ENCODE results near the gene CFAP206. TPM values are rescaled to one million over a fixed set of nuclear protein-coding genes. Genes with fewer than 3 reads are reported as not detected.
A peak's percentile ranks its signal among the peaks of the same experiment; 100 is the strongest.

The CFAP206 gene
- total and polyA plus RNA-seq, 8 donors: 0.06 to 0.56 (median 0.14) TPM; not detected in 3

DNA sequence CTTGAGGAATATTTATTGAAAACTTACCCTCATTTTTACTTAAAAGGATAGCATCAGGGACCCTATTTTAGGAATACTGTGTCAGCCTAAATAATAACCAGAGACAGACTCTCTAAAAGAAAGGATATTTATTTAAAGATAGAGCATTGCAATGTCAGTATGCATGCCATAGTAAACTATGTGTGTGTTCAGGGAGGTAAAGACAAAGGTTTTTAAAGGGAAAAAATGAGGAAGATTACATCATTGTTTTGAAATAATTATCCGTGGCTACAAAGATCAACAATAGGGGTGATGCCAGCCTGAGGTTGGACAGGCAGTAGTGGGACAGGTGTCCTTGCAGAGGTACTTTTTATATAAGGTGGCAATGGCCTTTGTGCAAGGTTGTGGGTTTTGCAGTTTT is 23.7 kb upstream of the CFAP206 start:
- no peak for ATAC-seq
- no peak for DNase-seq
- Histone ChIP-seq H3K9me3 (no peaks in the 10 kb centered on the region), H3K4me3 (no peak overlapping the region), H3K27me3 (no peaks in the 10 kb centered on the region), H3K4me1 (no peaks in the 10 kb centered on the region), H3K36me3 (no peaks in the 10 kb centered on the region), H3K27ac (no peak overlapping the region)
- intact Hi-C loops (cut with DNase I): no loop called here
- no peak for FAIRE-seq
- whole genome bisulfite sequencing, 2 donors: 48 to 65% methylated on average over 1 of the region's 1 CpG
- TF ChIP-seq, protein P1, sequence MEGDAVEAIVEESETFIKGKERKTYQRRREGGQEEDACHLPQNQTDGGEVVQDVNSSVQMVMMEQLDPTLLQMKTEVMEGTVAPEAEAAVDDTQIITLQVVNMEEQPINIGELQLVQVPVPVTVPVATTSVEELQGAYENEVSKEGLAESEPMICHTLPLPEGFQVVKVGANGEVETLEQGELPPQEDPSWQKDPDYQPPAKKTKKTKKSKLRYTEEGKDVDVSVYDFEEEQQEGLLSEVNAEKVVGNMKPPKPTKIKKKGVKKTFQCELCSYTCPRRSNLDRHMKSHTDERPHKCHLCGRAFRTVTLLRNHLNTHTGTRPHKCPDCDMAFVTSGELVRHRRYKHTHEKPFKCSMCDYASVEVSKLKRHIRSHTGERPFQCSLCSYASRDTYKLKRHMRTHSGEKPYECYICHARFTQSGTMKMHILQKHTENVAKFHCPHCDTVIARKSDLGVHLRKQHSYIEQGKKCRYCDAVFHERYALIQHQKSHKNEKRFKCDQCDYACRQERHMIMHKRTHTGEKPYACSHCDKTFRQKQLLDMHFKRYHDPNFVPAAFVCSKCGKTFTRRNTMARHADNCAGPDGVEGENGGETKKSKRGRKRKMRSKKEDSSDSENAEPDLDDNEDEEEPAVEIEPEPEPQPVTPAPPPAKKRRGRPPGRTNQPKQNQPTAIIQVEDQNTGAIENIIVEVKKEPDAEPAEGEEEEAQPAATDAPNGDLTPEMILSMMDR (IDR thresholded peaks at IDR 0.05): no peak

- Histone ChIP-seq H3K27me3 (no peaks in the 10 kb centered on the region), H3K9me3 (no peaks in the 10 kb centered on the region), H3K4me1 (no peaks in the 10 kb centered on the region), H3K27ac (no peak overlapping the region), H3K4me3 (no peak overlapping the region), H3K36me3 (no peaks in the 10 kb centered on the region)
- WGBS, 2 donors: 81 to 87% methylated on average over 3 of the region's 3 CpGs
- no peak for DNase-seq
- FAIRE-seq: no peak
- no peak for ATAC-seq
- TF ChIP-seq, protein P1 (IDR thresholded peaks at IDR 0.05): no peak
- intact Hi-C loops (cut with DNase I): no loop called here
Measured at GRCh38 chr6:87384449-87384848, 23.3 kb upstream of the CFAP206 start.

- H3K9me3 ChIP-seq: no peaks in the 10 kb centered on the region
- H3K36me3 ChIP-seq: no peaks in the 10 kb centered on the region
- 44 to 60% methylated on average over 3 of the region's 3 CpGs for WGBS, 2 donors
- DNase-seq: no peak
- H3K27me3 ChIP-seq: no peaks in the 10 kb centered on the region
- no peaks in the 10 kb centered on the region for H3K4me1 ChIP-seq
- H3K27ac ChIP-seq: no peak overlapping the region
- peak in 3 of 4 donors; percentile 65 to 74 (median 66) for ATAC-seq
- FAIRE-seq: no peak
- intact Hi-C loops (cut with DNase I): no loop called here
- TF ChIP-seq, protein P1 (IDR thresholded peaks at IDR 0.05): no peak
- no peak overlapping the region for H3K4me3 ChIP-seq
Measured at GRCh38 chr6:87391334-87391733, 16.4 kb upstream of the CFAP206 start.

DNA sequence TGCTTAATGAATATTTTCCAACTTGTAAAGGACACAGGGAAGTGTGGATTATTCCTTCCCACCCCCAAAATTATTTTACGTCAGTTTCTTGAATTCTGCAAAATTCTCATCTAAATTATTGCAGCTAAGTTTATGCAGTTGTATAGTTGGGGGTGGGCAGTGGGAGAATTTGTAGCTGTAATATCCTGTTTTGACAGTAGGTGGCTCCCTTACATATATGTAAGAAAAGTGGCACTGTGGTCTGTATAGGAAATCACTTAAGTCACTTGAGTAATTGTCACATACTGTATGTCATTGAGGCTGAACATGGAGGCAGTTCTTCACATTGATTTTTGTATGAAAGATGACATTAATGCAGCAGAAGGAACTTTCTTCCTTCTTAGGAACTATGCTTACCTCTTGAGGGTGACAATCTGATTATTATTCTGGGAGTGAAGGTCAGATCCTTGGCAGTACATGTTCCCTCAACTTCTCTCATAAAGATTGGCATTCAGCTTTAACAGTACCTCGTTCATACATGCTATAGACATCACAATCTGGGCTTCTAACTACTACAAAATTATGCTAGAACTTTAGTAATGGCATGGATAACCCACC is 14.6 kb upstream of the CFAP206 start:
- intact Hi-C loops (cut with DNase I): no loop called here
- DNase-seq: peak in 1 of 6 donors; percentile 26
- H3K9me3 ChIP-seq: no peaks in the 10 kb centered on the region
- ATAC-seq: peak; percentile 64 to 94 (median 90)
- 2 to 6% methylated on average over 2 of the region's 2 CpGs for WGBS, 2 donors
- H3K4me3 ChIP-seq: no peak overlapping the region
- TF ChIP-seq, protein P1 (IDR thresholded peaks at IDR 0.05): peak; percentile 34 to 56 (median 46)
- H3K27me3 ChIP-seq: no peaks in the 10 kb centered on the region
- no peaks in the 10 kb centered on the region for H3K4me1 ChIP-seq
- H3K27ac ChIP-seq: no peak overlapping the region
- FAIRE-seq: peak; percentile 76
- no peaks in the 10 kb centered on the region for H3K36me3 ChIP-seq

- H3K4me3 ChIP-seq: no peak overlapping the region
- H3K4me1 ChIP-seq: no peaks in the 10 kb centered on the region
- H3K9me3 ChIP-seq: no peaks in the 10 kb centered on the region
- intact Hi-C loops (cut with DNase I): no loop called here
- H3K27me3 ChIP-seq: no peaks in the 10 kb centered on the region
- no peak overlapping the region for H3K27ac ChIP-seq
- 66 to 76% methylated on average over 2 of the region's 2 CpGs for WGBS, 2 donors
- FAIRE-seq (no peak), ATAC-seq (no peak), DNase-seq (no peak)
- TF ChIP-seq, protein P1 (IDR thresholded peaks at IDR 0.05): no peak
- H3K36me3 ChIP-seq: no peaks in the 10 kb centered on the region
Measured at GRCh38 chr6:87395431-87395830, 12.3 kb upstream of the CFAP206 start.
